Measurements from ENCODE around the gene CDKL2. TPM values are rescaled to one million over a fixed set of nuclear protein-coding genes. Genes with fewer than 3 reads are reported as not detected.
"Not testable (repeated sequence)": the region's sequence is repeated elsewhere in the genome, so short reads cannot be mapped to it uniquely, and the experiment has no call there.

Gene CDKL2
- total and polyA plus RNA-seq, 2 experiments from 2014 or later: 1.8 to 3.1 TPM

- Histone ChIP-seq H3K79me2 (replicated peaks; ENCODE audit: insufficient read depth) (no peaks in the 10 kb centered on the region), H3K9me2 (ENCODE audit: insufficient read depth) (no peaks in the 10 kb centered on the region), H3K27me3 (ENCODE audit: insufficient read depth) (no peaks in the 10 kb centered on the region), H3K4me1 (ENCODE audit: insufficient read depth) (no peaks in the 10 kb centered on the region), H2AFZ (no peak overlapping the region), H3F3A (replicated peaks; ENCODE audit: low read depth) (no peaks in the 10 kb centered on the region), H3K4me3 (no peak overlapping the region), H4K20me1 (replicated peaks; ENCODE audit: insufficient read depth) (no peaks in the 10 kb centered on the region), H3K36me3 (ENCODE audit: insufficient read depth) (no peaks in the 10 kb centered on the region), H3K27ac (ENCODE audit: low read depth) (no peak overlapping the region), H3K4me2 (no peak overlapping the region)
- H3K4me1 Mint-ChIP-seq: no peaks in the 10 kb centered on the region
- peaks cover 3% of the 10 kb centered on the region for H3K27me3 Mint-ChIP-seq (ENCODE audit: insufficient read depth, low read depth, poor library complexity)
- no peak for TF ChIP-seq ZNF114 (CRISPR knock-in tag; IDR thresholded peaks at IDR 0.05)
- no peak for TF ChIP-seq CREB1 (CRISPR knock-in tag; IDR thresholded peaks at IDR 0.05; ENCODE audit: low read depth)
- no peak for DNase-seq (ENCODE audit: low spot score)
- no peaks in the 10 kb centered on the region for H3K9me3 Mint-ChIP-seq
- H3K27ac Mint-ChIP-seq: no peak overlapping the region
- H3K4me3 Mint-ChIP-seq: no peak overlapping the region
- ATAC-seq: no peak
- no peaks in the 10 kb centered on the region for H3K36me3 Mint-ChIP-seq (ENCODE audit: low read depth)
These were observed 87.5 kb downstream of the CDKL2 start for GRCh38 chr4:75542824-75543223.

- not testable (repeated sequence) for H3K4me3 ChIP-seq; H3K4me3 Mint-ChIP-seq; H3K27me3 ChIP-seq (ENCODE audit: insufficient read depth); H3K4me2 ChIP-seq; DNase-seq (ENCODE audit: low spot score); H3K27ac ChIP-seq (ENCODE audit: low read depth); H3K4me1 Mint-ChIP-seq; H3K79me2 ChIP-seq (replicated peaks; ENCODE audit: insufficient read depth); ATAC-seq; H3F3A ChIP-seq (replicated peaks; ENCODE audit: low read depth); H3K9me2 ChIP-seq (ENCODE audit: insufficient read depth); H3K4me1 ChIP-seq (ENCODE audit: insufficient read depth); H3K27me3 Mint-ChIP-seq (ENCODE audit: insufficient read depth, low read depth, poor library complexity); H2AFZ ChIP-seq; H3K36me3 ChIP-seq (ENCODE audit: insufficient read depth); H4K20me1 ChIP-seq (replicated peaks; ENCODE audit: insufficient read depth); H3K27ac Mint-ChIP-seq
- peaks cover 26% of the 10 kb centered on the region for H3K36me3 Mint-ChIP-seq (ENCODE audit: low read depth)
- H3K9me3 Mint-ChIP-seq: peaks cover 20% of the 10 kb centered on the region
These were observed 93.0 kb downstream of the CDKL2 start for GRCh38 chr4:75537308-75537707.

- not testable (repeated sequence) for ATAC-seq; H3K27ac Mint-ChIP-seq; H3K4me3 Mint-ChIP-seq; H4K20me1 ChIP-seq (replicated peaks; ENCODE audit: insufficient read depth); H3K79me2 ChIP-seq (replicated peaks; ENCODE audit: insufficient read depth); H3K4me3 ChIP-seq; H3K27me3 Mint-ChIP-seq (ENCODE audit: insufficient read depth, low read depth, poor library complexity); H3K9me2 ChIP-seq (ENCODE audit: insufficient read depth); H2AFZ ChIP-seq; H3K4me2 ChIP-seq; H3K27ac ChIP-seq (ENCODE audit: low read depth); H3K4me1 Mint-ChIP-seq; H3F3A ChIP-seq (replicated peaks; ENCODE audit: low read depth); DNase-seq (ENCODE audit: low spot score); H3K4me1 ChIP-seq (ENCODE audit: insufficient read depth); H3K27me3 ChIP-seq (ENCODE audit: insufficient read depth)
- Mint-ChIP-seq H3K36me3 (ENCODE audit: low read depth) (peaks cover 57% of the 10 kb centered on the region), H3K9me3 (peaks cover 34% of the 10 kb centered on the region)
- H3K36me3 ChIP-seq (ENCODE audit: insufficient read depth): peaks cover 18% of the 10 kb centered on the region
These were observed 96.4 kb downstream of the CDKL2 start for GRCh38 chr4:75533926-75534325.

GRCh38 chr4:75533339-75533887, 96.9 kb downstream of the CDKL2 start:
- H3K36me3 ChIP-seq (ENCODE audit: insufficient read depth): peaks cover 18% of the 10 kb centered on the region
- H3K27me3 ChIP-seq (ENCODE audit: insufficient read depth); H3F3A ChIP-seq (replicated peaks; ENCODE audit: low read depth); H3K27me3 Mint-ChIP-seq (ENCODE audit: insufficient read depth, low read depth, poor library complexity); DNase-seq (ENCODE audit: low spot score); H3K4me3 Mint-ChIP-seq; H3K4me3 ChIP-seq; H2AFZ ChIP-seq; H4K20me1 ChIP-seq (replicated peaks; ENCODE audit: insufficient read depth); H3K79me2 ChIP-seq (replicated peaks; ENCODE audit: insufficient read depth); H3K4me2 ChIP-seq; H3K27ac Mint-ChIP-seq; H3K4me1 ChIP-seq (ENCODE audit: insufficient read depth); H3K4me1 Mint-ChIP-seq; ATAC-seq; H3K27ac ChIP-seq (ENCODE audit: low read depth); H3K9me2 ChIP-seq (ENCODE audit: insufficient read depth): not testable (repeated sequence)
- peaks cover 34% of the 10 kb centered on the region for H3K9me3 Mint-ChIP-seq
- H3K36me3 Mint-ChIP-seq (ENCODE audit: low read depth): peaks cover 59% of the 10 kb centered on the region

GRCh38 chr4:75531536-75532143, 98.7 kb downstream of the CDKL2 start:
- not testable (repeated sequence) for H3K27ac Mint-ChIP-seq; H3K27me3 ChIP-seq (ENCODE audit: insufficient read depth); H3K4me1 Mint-ChIP-seq; H3K27me3 Mint-ChIP-seq (ENCODE audit: insufficient read depth, low read depth, poor library complexity); H4K20me1 ChIP-seq (replicated peaks; ENCODE audit: insufficient read depth); H3K4me1 ChIP-seq (ENCODE audit: insufficient read depth); H3K4me3 ChIP-seq; H3K79me2 ChIP-seq (replicated peaks; ENCODE audit: insufficient read depth); H3K27ac ChIP-seq (ENCODE audit: low read depth); ATAC-seq; H3F3A ChIP-seq (replicated peaks; ENCODE audit: low read depth); H2AFZ ChIP-seq; H3K4me3 Mint-ChIP-seq; DNase-seq (ENCODE audit: low spot score); H3K4me2 ChIP-seq; H3K9me2 ChIP-seq (ENCODE audit: insufficient read depth)
- peaks cover 24% of the 10 kb centered on the region for H3K36me3 ChIP-seq (ENCODE audit: insufficient read depth)
- H3K9me3 Mint-ChIP-seq: peaks cover 34% of the 10 kb centered on the region
- H3K36me3 Mint-ChIP-seq (ENCODE audit: low read depth): peaks cover 74% of the 10 kb centered on the region
